GM10266 (cell line): ENCODE results near the gene INAFM1.

Experiments
- DNase-seq: peaks from one replicate; pipeline ENCODE4 v3.0.0; 2012; ENCODE audit errors: extremely low spot score
- CTCF ChIP-seq: IDR thresholded peaks from 2 replicates; pipeline ENCODE4 v1.5.1; 2012; ENCODE audit warnings: mild to moderate bottlenecking, low read depth; ENCODE audit not compliant: control insufficient read depth, insufficient read depth; ENCODE audit errors: missing control alignments

Gene INAFM1

GRCh38 chr19:47309608-47310007 is 34.9 kb downstream of the INAFM1 start, which contains the start of gene C5AR1:
TSS of gene C5AR1 (plus strand) at chr19:47309861. CDS start at chr19:47309896, 35 bp downstream.
- TF ChIP-seq CTCF: no peak
- DNase-seq: no peak

GRCh38 chr19:47310323-47310722 is 35.6 kb downstream of the INAFM1 start:
- TF ChIP-seq CTCF: no peak
- no peak for DNase-seq

- TF ChIP-seq CTCF: no peak
- no peak for DNase-seq
These were observed 36.1 kb downstream of the INAFM1 start for GRCh38 chr19:47310819-47311218.

GRCh38 chr19:47312366-47313006 is 37.8 kb downstream of the INAFM1 start:
- TF ChIP-seq CTCF: no peak
- no peak for DNase-seq

- TF ChIP-seq CTCF: no peak
- DNase-seq: no peak
These were observed 39.1 kb downstream of the INAFM1 start for GRCh38 chr19:47313754-47314295.

GRCh38 chr19:47315125-47315821 is 40.6 kb downstream of the INAFM1 start:
- no peak for DNase-seq
- TF ChIP-seq CTCF: no peak

GRCh38 chr19:47316513-47316912 is 41.8 kb downstream of the INAFM1 start:
- DNase-seq: no peak
- TF ChIP-seq CTCF: no peak
